ENCODE data around the gene TSPAN9. TPM values are rescaled to one million over a fixed set of nuclear protein-coding genes. Genes with fewer than 3 reads are reported as not detected.

The TSPAN9 gene
- total RNA-seq, 3 donors from 2014 or later, result 16.8 to 44.9 (median 36.9) TPM

GRCh38 chr12:3228552-3228951, 151.4 kb downstream of the TSPAN9 start:
- Histone ChIP-seq H3K4me3 (no peak overlapping the region), H3K27ac (no peak overlapping the region), H3K27me3 (no peaks in the 10 kb centered on the region), H3K9me3 (no peaks in the 10 kb centered on the region), H3K36me3 (no peaks in the 10 kb centered on the region), H3K4me1 (no peaks in the 10 kb centered on the region)
- intact Hi-C loops (cut with DNase I; ENCODE audit: low total_unique reads), result loop anchor here (10.0 kb wide), 1 partner anchor 1146 kb away; the partner anchor contains the start of gene FGF23
- TF ChIP-seq POLR2A (IDR thresholded peaks at IDR 0.05), result no peak
- TF ChIP-seq CTCF (IDR thresholded peaks at IDR 0.05), result no peak
- no peak for TF ChIP-seq POLR2AphosphoS5 (IDR thresholded peaks at IDR 0.05)
- DNase-seq (ENCODE audit: low spot score in 2 of 2), result no peak

- no peaks in the 10 kb centered on the region for H3K36me3 ChIP-seq
- H3K9me3 ChIP-seq, result no peaks in the 10 kb centered on the region
- no peak overlapping the region for H3K27ac ChIP-seq
- no peak overlapping the region for H3K4me3 ChIP-seq
- no peak for DNase-seq (ENCODE audit: low spot score in 2 of 2)
- H3K27me3 ChIP-seq, result no peaks in the 10 kb centered on the region
- TF ChIP-seq POLR2A (IDR thresholded peaks at IDR 0.05) (no peak), POLR2AphosphoS5 (IDR thresholded peaks at IDR 0.05) (no peak), CTCF (IDR thresholded peaks at IDR 0.05) (no peak)
- intact Hi-C loops (cut with DNase I; ENCODE audit: low total_unique reads), result loop anchor here (10.0 kb wide), 1 partner anchor 1145 kb away; the partner anchor contains the start of gene FGF23
- H3K4me1 ChIP-seq, result no peaks in the 10 kb centered on the region
These were observed 152.4 kb downstream of the TSPAN9 start for GRCh38 chr12:3229577-3229976.

- no peak for DNase-seq (ENCODE audit: low spot score in 2 of 2)
- TF ChIP-seq CTCF (IDR thresholded peaks at IDR 0.05), result no peak
- no peak for TF ChIP-seq POLR2AphosphoS5 (IDR thresholded peaks at IDR 0.05)
- TF ChIP-seq POLR2A (IDR thresholded peaks at IDR 0.05), result no peak
- no peaks in the 10 kb centered on the region for H3K36me3 ChIP-seq
- no peak overlapping the region for H3K4me3 ChIP-seq
- no peak overlapping the region for H3K27ac ChIP-seq
- H3K9me3 ChIP-seq, result no peaks in the 10 kb centered on the region
- intact Hi-C loops (cut with DNase I; ENCODE audit: low total_unique reads), result no loop called here
- no peaks in the 10 kb centered on the region for H3K27me3 ChIP-seq
- H3K4me1 ChIP-seq, result no peaks in the 10 kb centered on the region
These were observed 153.7 kb downstream of the TSPAN9 start for GRCh38 chr12:3230758-3231375.

- TF ChIP-seq POLR2A (IDR thresholded peaks at IDR 0.05) (no peak), POLR2AphosphoS5 (IDR thresholded peaks at IDR 0.05) (no peak), CTCF (IDR thresholded peaks at IDR 0.05) (no peak)
- Histone ChIP-seq H3K4me3 (no peak overlapping the region), H3K36me3 (no peaks in the 10 kb centered on the region), H3K27ac (no peak overlapping the region), H3K27me3 (no peaks in the 10 kb centered on the region), H3K4me1 (no peaks in the 10 kb centered on the region), H3K9me3 (no peaks in the 10 kb centered on the region)
- intact Hi-C loops (cut with DNase I; ENCODE audit: low total_unique reads), result no loop called here
- DNase-seq (ENCODE audit: low spot score in 2 of 2), result no peak
These were observed 154.3 kb downstream of the TSPAN9 start for GRCh38 chr12:3231399-3231876.

- TF ChIP-seq CTCF (IDR thresholded peaks at IDR 0.05), result no peak
- TF ChIP-seq POLR2AphosphoS5 (IDR thresholded peaks at IDR 0.05), result no peak
- no peak for TF ChIP-seq POLR2A (IDR thresholded peaks at IDR 0.05)
- intact Hi-C loops (cut with DNase I; ENCODE audit: low total_unique reads), result no loop called here
- no peak for DNase-seq (ENCODE audit: low spot score in 2 of 2)
These were observed 156.6 kb downstream of the TSPAN9 start for GRCh38 chr12:3233797-3234196.

More at GRCh38 chr12:3233797-3234196, 156.6 kb downstream of the TSPAN9 start:
- no peak overlapping the region for H3K27ac ChIP-seq
- H3K36me3 ChIP-seq, result no peaks in the 10 kb centered on the region
- H3K4me1 ChIP-seq, result no peaks in the 10 kb centered on the region
- H3K9me3 ChIP-seq, result no peaks in the 10 kb centered on the region
- H3K4me3 ChIP-seq, result no peak overlapping the region
- H3K27me3 ChIP-seq, result no peaks in the 10 kb centered on the region
